Mesenteric fat pad (tissue), 1 donor: Measurements from ENCODE around the gene AGAP1. TPM values are rescaled to one million over a fixed set of nuclear protein-coding genes. Genes with fewer than 3 reads are reported as not detected.

Experiments used
- DNase-seq: peaks from one replicate; pipeline ENCODE4 v3.0.0-alpha.2; 2020; ENCODE audit warnings: low spot score
- total RNA-seq: library from RNA; stranded (reverse); fragmentation: NEBNext Ultra II Directional; extraction: Animal tissue kit (Norgen Biotek cat#: 25700); gene quantifications from one replicate; pipeline ENCODE4 v1.2.1, GENCODE V29; 2021
- donor health status: DM: yes; HTN: yes; CAD: no.

The AGAP1 gene
- total RNA-seq, 1 donor from 2014 or later: 26.5 TPM

- no peak for DNase-seq
Observed at GRCh38 chr2:235727891-235728799, 234.3 kb downstream of the AGAP1 start.

- DNase-seq: no peak
Observed at GRCh38 chr2:235728800-235729556, 235.1 kb downstream of the AGAP1 start.

GRCh38 chr2:235729557-235729947 lies 235.7 kb downstream of the AGAP1 start:
- no peak for DNase-seq

GRCh38 chr2:235730115-235730514 lies 236.3 kb downstream of the AGAP1 start:
- DNase-seq: no peak

GRCh38 chr2:235733761-235734160 lies 239.9 kb downstream of the AGAP1 start:
- no peak for DNase-seq

GRCh38 chr2:235734168-235734567 lies 240.3 kb downstream of the AGAP1 start:
- no peak for DNase-seq

GRCh38 chr2:235734688-235735231 lies 240.9 kb downstream of the AGAP1 start:
- no peak for DNase-seq

- no peak for DNase-seq
Observed at GRCh38 chr2:235737396-235737795, 243.6 kb downstream of the AGAP1 start.

GRCh38 chr2:235737840-235738239 lies 244.0 kb downstream of the AGAP1 start:
- no peak for DNase-seq

- DNase-seq: no peak
Observed at GRCh38 chr2:235739704-235740415, 246.0 kb downstream of the AGAP1 start.

GRCh38 chr2:235740821-235741220 lies 247.0 kb downstream of the AGAP1 start:
- DNase-seq: no peak

GRCh38 chr2:235744161-235744560 lies 250.3 kb downstream of the AGAP1 start:
- no peak for DNase-seq

- no peak for DNase-seq
Observed at GRCh38 chr2:235745597-235745996, 251.8 kb downstream of the AGAP1 start.

- DNase-seq: no peak
Observed at GRCh38 chr2:235746257-235746934, 252.6 kb downstream of the AGAP1 start.

- no peak for DNase-seq
Observed at GRCh38 chr2:235747001-235747785, 253.3 kb downstream of the AGAP1 start.

GRCh38 chr2:235747786-235748091 lies 253.9 kb downstream of the AGAP1 start:
- DNase-seq: no peak

- no peak for DNase-seq
Observed at GRCh38 chr2:235749121-235749770, 255.4 kb downstream of the AGAP1 start.

GRCh38 chr2:235749771-235750160 lies 255.9 kb downstream of the AGAP1 start:
- no peak for DNase-seq

GRCh38 chr2:235752846-235753245 lies 259.0 kb downstream of the AGAP1 start:
- no peak for DNase-seq
